ENCODE results near the gene BARX1.
"Not testable (repeated sequence)": the region's sequence is repeated elsewhere in the genome, so short reads cannot be mapped to it uniquely, and the experiment has no call there.

BARX1 gene

DNA sequence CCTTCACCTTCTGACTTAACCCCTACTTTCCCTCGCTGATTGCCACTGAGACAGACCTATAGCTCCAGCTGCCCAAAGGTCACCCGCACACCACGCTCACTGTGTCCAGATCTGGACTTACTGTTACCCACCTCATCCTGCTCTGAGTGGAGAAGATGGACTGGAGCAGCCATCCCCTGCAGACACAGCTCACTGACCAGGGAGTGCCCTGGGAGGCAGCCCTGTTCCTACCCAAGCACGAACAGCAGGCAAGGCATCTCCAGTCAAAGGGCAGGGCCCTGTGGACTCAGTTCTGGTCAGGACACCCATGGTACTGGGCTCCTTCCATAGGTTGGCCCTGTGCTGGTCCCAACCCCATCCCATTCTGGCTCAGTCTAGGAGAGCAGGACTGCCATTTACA lies 9.5 kb upstream of the BARX1 start:
- no peaks in the 10 kb centered on the region for H3K9me3 ChIP-seq (ENCODE audit: insufficient read depth, low read depth, low read length)
- WGBS = 95% methylated on average over 4 of the region's 4 CpGs
- H3K4me1 ChIP-seq (ENCODE audit: insufficient read depth, low read length) = peaks cover 1% of the 10 kb centered on the region
- H3K36me3 ChIP-seq (ENCODE audit: insufficient read depth, low read length) = no peaks in the 10 kb centered on the region
- no peak overlapping the region for H3K4me3 ChIP-seq (ENCODE audit: low read length)
- no peak overlapping the region for H3K27ac ChIP-seq (ENCODE audit: low read depth, low read length)
- no peak overlapping the region for H3K9ac ChIP-seq (ENCODE audit: low read depth, low read length)
- H3K27me3 ChIP-seq (ENCODE audit: insufficient read depth, low read length) = peaks cover 32% of the 10 kb centered on the region

DNA sequence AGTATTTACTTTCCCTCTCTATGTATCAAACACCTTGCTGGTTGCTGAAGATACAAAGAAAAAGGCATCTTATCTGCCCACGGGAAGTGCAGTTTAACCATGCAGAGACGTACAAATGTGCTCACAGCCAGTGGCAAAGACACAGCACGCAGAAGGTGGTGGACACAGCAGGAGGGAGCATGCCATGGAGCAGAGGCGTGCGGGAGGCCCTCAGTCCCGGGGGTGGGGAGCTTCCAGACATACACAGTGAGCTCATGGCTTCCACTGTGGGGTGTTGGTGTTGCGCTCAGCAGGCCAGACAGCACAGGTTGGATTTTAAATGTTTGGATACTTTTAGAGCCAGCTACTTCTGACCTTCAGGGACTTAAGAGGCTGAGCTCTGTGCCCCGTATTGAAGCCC lies 8.8 kb upstream of the BARX1 start:
- 54% methylated on average over 8 of the region's 8 CpGs for WGBS
- Histone ChIP-seq H3K36me3 (ENCODE audit: insufficient read depth, low read length) (no peaks in the 10 kb centered on the region), H3K4me1 (ENCODE audit: insufficient read depth, low read length) (peaks cover 5% of the 10 kb centered on the region), H3K27me3 (ENCODE audit: insufficient read depth, low read length) (peaks cover 39% of the 10 kb centered on the region), H3K27ac (ENCODE audit: low read depth, low read length) (no peak overlapping the region), H3K4me3 (ENCODE audit: low read length) (no peak overlapping the region), H3K9ac (ENCODE audit: low read depth, low read length) (no peak overlapping the region), H3K9me3 (ENCODE audit: insufficient read depth, low read depth, low read length) (no peaks in the 10 kb centered on the region)

DNA sequence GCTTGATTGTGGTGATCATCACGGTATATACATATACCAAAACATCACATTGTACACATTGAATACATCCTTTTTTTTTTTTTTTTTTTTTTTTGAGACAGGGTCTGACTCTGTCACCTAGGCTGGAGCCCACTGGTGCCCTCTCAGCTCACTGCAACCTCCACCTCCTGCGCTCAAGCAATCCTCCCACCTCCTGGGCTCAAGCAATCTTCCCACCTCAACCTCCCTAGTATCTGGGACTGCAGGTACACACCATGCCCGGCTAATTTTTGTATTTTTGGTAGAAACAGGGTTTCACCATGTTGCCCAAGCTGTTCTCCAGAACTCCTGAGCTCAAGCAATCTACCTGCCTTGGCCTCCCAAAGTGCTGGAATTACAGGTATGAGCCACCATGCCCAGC lies 8.3 kb upstream of the BARX1 start:
- H3K27ac ChIP-seq (ENCODE audit: low read depth, low read length); H3K9me3 ChIP-seq (ENCODE audit: insufficient read depth, low read depth, low read length); H3K4me1 ChIP-seq (ENCODE audit: insufficient read depth, low read length); H3K36me3 ChIP-seq (ENCODE audit: insufficient read depth, low read length); H3K9ac ChIP-seq (ENCODE audit: low read depth, low read length); H3K4me3 ChIP-seq (ENCODE audit: low read length): not testable (repeated sequence)
- H3K27me3 ChIP-seq (ENCODE audit: insufficient read depth, low read length) = peaks cover 44% of the 10 kb centered on the region
- 86% methylated on average over 2 of the region's 3 CpGs for WGBS

DNA sequence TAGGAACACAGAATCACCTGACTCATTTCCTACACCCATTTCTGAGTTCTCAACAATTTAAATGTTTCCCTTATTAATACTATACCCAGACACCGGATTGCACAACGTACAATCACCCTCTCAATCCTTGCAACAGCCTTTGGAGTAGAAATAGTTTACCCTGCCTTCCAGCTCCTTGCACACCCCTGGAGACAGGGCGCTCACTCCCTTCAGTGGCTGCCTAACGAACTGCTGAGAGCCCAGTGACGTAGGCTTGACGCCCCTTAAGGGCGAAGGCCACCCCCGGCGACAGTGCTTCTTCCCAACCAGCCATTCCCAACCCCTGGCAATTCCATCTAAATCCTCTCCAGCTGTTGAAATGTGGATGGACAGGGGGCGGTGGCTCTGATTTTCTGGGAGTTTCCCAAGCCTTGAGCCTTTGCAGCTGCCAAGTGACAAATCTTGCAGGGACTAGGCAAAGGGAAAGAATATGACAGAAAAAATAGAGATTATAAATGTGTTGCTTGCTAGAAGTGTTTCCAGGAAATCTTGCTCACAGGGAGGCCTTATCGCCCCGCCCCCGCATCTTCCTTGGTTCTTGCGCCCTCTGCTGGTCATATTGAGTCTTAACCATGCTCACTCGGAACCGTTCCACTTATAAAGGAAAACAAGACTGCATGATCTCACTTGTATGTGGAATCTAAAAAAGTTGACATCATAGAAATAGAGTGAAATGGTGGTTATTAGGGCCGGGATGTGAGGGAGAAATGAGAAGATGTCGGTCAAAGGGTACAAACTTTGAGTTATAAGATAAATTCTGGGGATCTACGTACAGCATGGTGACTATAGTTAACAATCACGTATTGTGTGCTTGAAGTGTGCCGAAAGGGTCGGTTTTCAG lies 7.6 kb upstream of the BARX1 start:
- peaks cover 51% of the 10 kb centered on the region for H3K27me3 ChIP-seq (ENCODE audit: insufficient read depth, low read length)
- peaks cover 5% of the 10 kb centered on the region for H3K4me1 ChIP-seq (ENCODE audit: insufficient read depth, low read length)
- WGBS = 29% methylated on average over 22 of the region's 22 CpGs

DNA sequence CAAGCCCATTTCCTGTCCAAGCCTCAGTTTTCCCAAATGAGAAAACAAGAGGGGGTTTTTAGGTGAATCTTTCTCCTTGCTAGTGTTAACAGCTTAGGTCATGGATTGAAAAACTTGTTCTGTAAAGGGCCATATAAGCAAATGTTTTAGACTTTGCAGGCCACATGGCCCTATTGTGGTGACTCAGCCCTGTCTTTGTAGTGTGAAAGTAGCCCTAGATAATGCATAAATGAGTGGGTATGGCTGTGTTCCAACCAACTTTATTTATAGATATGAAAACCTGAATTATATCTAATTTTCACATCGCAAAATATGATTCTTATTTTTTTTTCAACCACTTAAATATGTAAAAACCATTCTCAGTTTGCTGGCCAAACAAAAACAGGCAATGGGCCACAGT lies 6.9 kb upstream of the BARX1 start:
- Histone ChIP-seq H3K27ac (ENCODE audit: low read depth, low read length) (no peak overlapping the region), H3K4me3 (ENCODE audit: low read length) (no peak overlapping the region), H3K36me3 (ENCODE audit: insufficient read depth, low read length) (no peaks in the 10 kb centered on the region), H3K9ac (ENCODE audit: low read depth, low read length) (no peak overlapping the region), H3K4me1 (ENCODE audit: insufficient read depth, low read length) (peaks cover 5% of the 10 kb centered on the region), H3K27me3 (ENCODE audit: insufficient read depth, low read length) (peaks cover 59% of the 10 kb centered on the region), H3K9me3 (ENCODE audit: insufficient read depth, low read depth, low read length) (no peaks in the 10 kb centered on the region)
- 84% methylated on average over 1 of the region's 1 CpG for WGBS

More for the DNA sequence above, 7.6 kb upstream of the BARX1 start:
- no peaks in the 10 kb centered on the region for H3K36me3 ChIP-seq (ENCODE audit: insufficient read depth, low read length)
- no peak overlapping the region for H3K27ac ChIP-seq (ENCODE audit: low read depth, low read length)
- H3K4me3 ChIP-seq (ENCODE audit: low read length) = no peak overlapping the region
- H3K9me3 ChIP-seq (ENCODE audit: insufficient read depth, low read depth, low read length) = no peaks in the 10 kb centered on the region
- H3K9ac ChIP-seq (ENCODE audit: low read depth, low read length) = no peak overlapping the region

DNA sequence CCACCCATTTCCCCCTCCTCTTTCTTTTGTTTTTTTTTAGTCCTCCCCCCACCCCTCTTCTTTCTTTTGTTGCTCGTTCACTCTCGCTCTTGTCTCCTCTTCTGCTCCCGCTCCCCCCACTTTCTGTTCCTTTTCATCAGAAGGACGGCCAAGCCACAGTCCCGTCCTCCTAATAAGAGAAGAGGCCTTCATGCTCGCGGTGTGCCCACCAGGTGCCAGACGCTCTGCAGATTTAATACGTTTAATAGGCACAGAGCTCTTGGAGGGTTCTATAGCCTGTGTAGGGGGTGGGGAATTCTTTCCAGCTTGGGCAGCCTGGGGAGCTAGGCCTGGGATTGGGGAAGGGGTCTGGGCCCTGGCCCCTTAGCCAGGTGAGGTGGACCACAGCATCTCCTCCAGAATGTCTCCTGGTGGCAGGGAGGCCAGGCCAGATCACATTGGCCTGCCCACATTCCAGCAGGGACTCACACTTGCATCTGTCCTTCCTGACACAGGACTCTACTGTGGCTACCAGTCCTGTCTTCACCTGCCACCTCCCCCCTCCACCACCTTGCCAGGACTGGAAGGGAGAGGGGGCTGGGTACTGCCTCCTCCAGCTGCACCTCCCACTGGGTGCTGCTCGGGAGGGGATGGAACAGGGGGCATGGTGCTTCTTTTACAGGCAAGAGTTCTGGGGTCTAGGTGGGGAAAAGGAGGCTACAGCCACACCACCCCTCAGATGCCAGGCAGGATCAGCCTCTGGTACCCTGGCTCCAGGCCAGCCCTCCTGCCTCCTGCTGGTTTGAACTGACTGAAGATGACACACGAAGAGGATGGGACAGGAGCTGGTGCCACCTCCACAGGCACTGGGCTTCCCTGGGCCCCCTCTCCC lies 6.1 kb upstream of the BARX1 start:
- H3K9ac ChIP-seq (ENCODE audit: low read depth, low read length) = no peak overlapping the region
- no peaks in the 10 kb centered on the region for H3K9me3 ChIP-seq (ENCODE audit: insufficient read depth, low read depth, low read length)
- H3K36me3 ChIP-seq (ENCODE audit: insufficient read depth, low read length) = no peaks in the 10 kb centered on the region
- H3K27me3 ChIP-seq (ENCODE audit: insufficient read depth, low read length) = peaks cover 67% of the 10 kb centered on the region
- 20% methylated on average over 11 of the region's 11 CpGs for WGBS
- no peak overlapping the region for H3K4me3 ChIP-seq (ENCODE audit: low read length)
- peaks cover 5% of the 10 kb centered on the region for H3K4me1 ChIP-seq (ENCODE audit: insufficient read depth, low read length)
- no peak overlapping the region for H3K27ac ChIP-seq (ENCODE audit: low read depth, low read length)

DNA sequence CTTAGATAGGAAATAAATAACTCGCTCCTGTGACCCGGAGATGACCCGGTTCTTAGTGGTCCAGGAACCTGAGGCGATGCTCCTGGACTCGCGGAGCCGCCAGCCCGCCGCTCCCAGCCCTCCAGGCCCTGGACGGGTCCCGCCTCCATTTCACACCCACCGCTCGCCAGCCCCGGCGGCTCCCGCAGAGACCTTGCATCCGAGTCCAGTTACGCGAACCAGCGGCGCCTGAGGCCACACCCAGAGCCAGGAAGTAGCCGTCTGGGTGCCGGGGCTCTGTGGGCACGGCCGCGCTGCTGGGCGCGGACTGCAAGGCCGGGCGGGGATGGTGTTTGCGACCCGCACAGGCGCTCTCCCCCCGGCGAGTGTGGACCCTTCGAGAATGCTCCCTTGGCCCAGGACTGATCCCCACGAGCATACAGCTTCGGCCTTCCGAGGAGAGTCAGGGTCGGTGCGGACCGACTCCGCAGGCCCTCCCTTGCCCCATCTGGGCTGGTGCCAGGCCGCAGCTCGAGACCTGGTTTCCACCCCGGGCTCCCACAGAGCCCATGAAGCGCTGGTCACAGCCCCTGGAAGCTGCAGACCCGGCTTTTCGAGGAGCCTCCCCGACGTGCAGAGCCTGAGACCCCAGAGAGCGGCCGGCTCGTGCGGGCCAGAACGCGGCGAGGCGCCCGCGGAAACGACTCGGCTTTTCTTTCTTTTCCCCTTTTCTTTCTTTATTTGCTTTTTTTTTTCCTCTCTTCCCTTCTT lies 5.2 kb upstream of the BARX1 start:
- Histone ChIP-seq H3K36me3 (ENCODE audit: insufficient read depth, low read length) (no peaks in the 10 kb centered on the region), H3K4me1 (ENCODE audit: insufficient read depth, low read length) (peaks cover 5% of the 10 kb centered on the region), H3K9me3 (ENCODE audit: insufficient read depth, low read depth, low read length) (no peaks in the 10 kb centered on the region), H3K27me3 (ENCODE audit: insufficient read depth, low read length) (peaks cover 75% of the 10 kb centered on the region), H3K4me3 (ENCODE audit: low read length) (peak overlapping the region; percentile 9; the same call in 1 of the 2 replicates), H3K9ac (ENCODE audit: low read depth, low read length) (no peak overlapping the region), H3K27ac (ENCODE audit: low read depth, low read length) (no peak overlapping the region)
- WGBS = 4% methylated on average over 63 of the region's 63 CpGs

DNA sequence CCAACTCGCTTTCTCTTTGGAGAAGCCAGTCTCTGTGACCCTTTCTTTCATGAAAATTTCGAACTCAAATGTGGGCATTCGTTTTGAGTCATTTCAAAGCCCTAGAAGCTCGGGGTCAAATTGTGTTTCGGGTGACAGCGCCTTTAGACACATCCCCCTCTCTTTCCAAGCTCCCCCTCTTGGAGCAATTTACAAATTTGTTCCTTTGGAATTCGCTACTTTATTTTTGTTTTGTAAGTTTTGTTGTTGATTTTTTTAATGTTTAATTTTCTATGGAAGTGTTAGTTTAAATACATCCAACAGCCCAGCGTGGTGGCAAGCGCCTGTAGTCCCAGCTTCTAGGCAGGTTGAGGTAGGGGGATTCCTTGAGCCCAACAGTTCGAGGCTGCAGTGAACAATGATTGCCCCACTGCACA lies 4.6 kb upstream of the BARX1 start:
- WGBS = 10% methylated on average over 10 of the region's 10 CpGs
- Histone ChIP-seq H3K27me3 (ENCODE audit: insufficient read depth, low read length) (peaks cover 79% of the 10 kb centered on the region), H3K4me1 (ENCODE audit: insufficient read depth, low read length) (peaks cover 5% of the 10 kb centered on the region)

DNA sequence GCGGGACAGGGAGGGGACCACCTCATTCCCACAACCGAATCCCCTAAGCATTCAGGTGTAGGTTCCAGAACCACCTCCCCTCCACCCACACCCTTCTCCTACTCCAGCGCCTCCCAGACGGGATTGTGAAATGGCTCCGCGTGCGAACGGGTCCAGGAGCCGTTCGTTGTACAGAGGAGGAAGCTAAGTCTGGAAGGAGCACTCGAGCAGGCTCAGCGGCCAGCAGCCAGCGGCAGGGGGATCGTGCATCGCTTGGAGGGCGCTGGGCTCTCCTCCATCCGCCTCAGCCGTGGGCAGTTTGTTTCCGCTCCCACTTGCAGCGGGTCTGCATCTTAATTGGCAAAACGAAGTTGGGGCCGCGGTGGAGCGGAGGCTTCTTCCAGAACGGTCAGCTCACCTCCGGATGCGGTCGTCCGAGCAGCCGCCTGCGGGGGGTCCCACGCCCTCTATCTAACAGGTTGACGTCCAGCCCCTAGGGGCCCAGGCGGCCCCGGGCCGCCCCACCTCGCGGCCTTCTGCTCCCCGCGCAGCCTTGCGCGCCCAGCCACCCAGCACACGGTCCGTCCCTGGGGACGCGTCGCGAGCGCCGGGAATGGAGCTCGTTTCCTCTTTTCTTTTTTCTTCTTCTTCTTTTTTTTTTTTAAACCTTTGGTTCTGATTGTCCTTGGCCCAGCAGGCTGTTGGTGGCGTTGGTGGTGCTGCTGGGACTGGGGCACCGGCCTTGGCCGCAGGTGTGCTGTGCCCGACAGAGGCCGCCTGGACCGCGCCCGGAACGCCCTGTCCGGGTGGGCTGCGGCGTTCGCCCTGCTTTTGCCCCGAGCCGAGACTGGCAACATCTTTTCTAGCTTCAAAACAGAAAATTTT lies 3.9 kb upstream of the BARX1 start:
- Histone ChIP-seq H3K36me3 (ENCODE audit: insufficient read depth, low read length) (no peaks in the 10 kb centered on the region), H3K4me1 (ENCODE audit: insufficient read depth, low read length) (peaks cover 5% of the 10 kb centered on the region), H3K9me3 (ENCODE audit: insufficient read depth, low read depth, low read length) (no peaks in the 10 kb centered on the region), H3K9ac (ENCODE audit: low read depth, low read length) (no peak overlapping the region), H3K27ac (ENCODE audit: low read depth, low read length) (no peak overlapping the region), H3K27me3 (ENCODE audit: insufficient read depth, low read length) (peaks cover 86% of the 10 kb centered on the region), H3K4me3 (ENCODE audit: low read length) (peak overlapping the region; percentile 26; the same call in 1 of the 2 replicates)
- WGBS = 2% methylated on average over 66 of the region's 66 CpGs

More for the DNA sequence above, 4.6 kb upstream of the BARX1 start:
- H3K36me3 ChIP-seq (ENCODE audit: insufficient read depth, low read length) = no peaks in the 10 kb centered on the region
- H3K27ac ChIP-seq (ENCODE audit: low read depth, low read length) = no peak overlapping the region
- no peak overlapping the region for H3K9ac ChIP-seq (ENCODE audit: low read depth, low read length)
- no peak overlapping the region for H3K4me3 ChIP-seq (ENCODE audit: low read length)
- no peaks in the 10 kb centered on the region for H3K9me3 ChIP-seq (ENCODE audit: insufficient read depth, low read depth, low read length)

DNA sequence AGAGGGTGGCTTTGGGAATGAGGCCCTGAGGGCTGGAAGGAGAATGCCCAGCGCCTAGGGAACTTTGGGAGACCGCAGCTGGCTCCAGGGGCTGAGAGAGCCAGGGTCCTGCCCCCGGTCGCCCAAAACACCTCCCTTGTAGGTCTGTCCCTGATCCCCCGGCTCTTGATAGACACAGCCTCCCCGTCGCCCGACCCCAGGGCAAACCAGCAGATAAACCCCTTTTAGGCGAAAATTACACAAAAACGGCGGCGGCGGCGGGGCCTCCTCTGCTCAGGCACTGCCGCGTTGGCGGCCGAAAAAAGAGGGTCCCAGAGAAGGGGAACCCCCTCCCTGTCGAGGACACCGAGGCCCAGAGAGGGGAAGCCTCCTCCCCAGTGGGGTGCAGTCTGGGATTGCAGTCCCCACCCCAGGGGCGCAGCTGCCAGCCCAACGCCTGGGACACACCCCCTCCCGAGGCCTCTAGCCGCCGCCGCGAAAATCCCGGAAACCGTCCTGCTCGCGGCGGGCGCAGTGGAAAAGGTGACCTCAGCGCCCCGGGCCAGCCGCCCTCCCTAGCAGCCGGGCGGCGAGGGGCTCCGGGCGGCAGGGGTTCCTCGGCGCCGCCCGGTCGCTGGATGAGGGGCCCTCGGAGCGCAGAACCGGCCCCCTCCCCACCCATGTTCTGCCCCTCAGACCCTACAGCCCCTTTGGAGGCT lies 3.1 kb upstream of the BARX1 start:
- WGBS = 3% methylated on average over 49 of the region's 49 CpGs
- peaks cover 93% of the 10 kb centered on the region for H3K27me3 ChIP-seq (ENCODE audit: insufficient read depth, low read length)

More for the DNA sequence above, 3.1 kb upstream of the BARX1 start:
- H3K9ac ChIP-seq (ENCODE audit: low read depth, low read length) = no peak overlapping the region
- H3K4me3 ChIP-seq (ENCODE audit: low read length) = peak overlapping the region; percentile 26
- peaks cover 5% of the 10 kb centered on the region for H3K4me1 ChIP-seq (ENCODE audit: insufficient read depth, low read length)
- H3K27ac ChIP-seq (ENCODE audit: low read depth, low read length) = no peak overlapping the region
- H3K9me3 ChIP-seq (ENCODE audit: insufficient read depth, low read depth, low read length) = no peaks in the 10 kb centered on the region
- H3K36me3 ChIP-seq (ENCODE audit: insufficient read depth, low read length) = no peaks in the 10 kb centered on the region
